Activated B cell treated with CpG ODN at 0.5 μM for 24 hours (primary cell): ENCODE data around the gene NIPBL. TPM values are rescaled to one million over a fixed set of nuclear protein-coding genes. Genes with fewer than 3 reads are reported as not detected.

Experiments
- ATAC-seq: fragments of 200-7000 bp; cut with Tn5 transposase; one replicate; pipeline ENCODE4 v1.10.0; 2021; ENCODE audit warnings: low read depth, mild to moderate bottlenecking, moderate library complexity
- CTCF ChIA-PET: fragments of 350-600 bp; sonication (Branson Sonifier 250); formaldehyde crosslinking; loops from one replicate; lab custom pipeline; 2021; ENCODE audit warnings: antibody characterized with exemption; lab: Charles Lee
- POLR2A ChIA-PET: fragments of 350-600 bp; sonication (Branson Sonifier 250); formaldehyde crosslinking; loops from one replicate; lab custom pipeline; 2021; ENCODE audit warnings: antibody characterized with exemption; lab: Charles Lee
- DNase-seq: peaks from one replicate; pipeline ENCODE4 v3.0.0; 2022
- H3K27ac Mint-ChIP-seq: one replicate; pipeline ENCODE4 v1.8.0; 2020; ENCODE audit warnings: mixed read lengths
- H3K27me3 Mint-ChIP-seq: one replicate; pipeline ENCODE4 v1.8.0; 2021; ENCODE audit warnings: mixed read lengths
- H3K36me3 Mint-ChIP-seq: one replicate; pipeline ENCODE4 v1.8.0; 2021; ENCODE audit warnings: low read depth, mixed read lengths
- H3K4me1 Mint-ChIP-seq: one replicate; pipeline ENCODE4 v1.8.0; 2021; ENCODE audit warnings: mixed read lengths
- H3K4me3 Mint-ChIP-seq: one replicate; pipeline ENCODE4 v1.8.0; 2020; ENCODE audit warnings: mild to moderate bottlenecking, mixed read lengths
- H3K9me3 Mint-ChIP-seq: one replicate; pipeline ENCODE4 v1.8.0; 2020; ENCODE audit warnings: mixed read lengths
- CTCF ChIP-seq: fragments of 200-600 bp; IDR thresholded peaks from one replicate; pipeline ENCODE4 v1.8.0; 2022; ENCODE audit warnings: antibody characterized with exemption, mild to moderate bottlenecking
- intact Hi-C: fragments of 100-400 bp; cut with micrococcal nuclease; formaldehyde crosslinking; loops from one replicate; pipeline ENCODE4 v1.15.1; 2024
- total RNA-seq: library from RNA; stranded (reverse); gene quantifications from 2 replicates; pipeline ENCODE4 v1.2.3, GENCODE V29; 2022

Gene NIPBL
- total RNA-seq, 1 donor from 2014 or later: 82.5 TPM

GRCh38 chr5:36969700-36970395, 93.3 kb downstream of the NIPBL start:
- Mint-ChIP-seq H3K9me3 (peaks cover under 1% of the 10 kb centered on the region), H3K36me3 (peaks cover 65% of the 10 kb centered on the region), H3K4me3 (no peak overlapping the region), H3K4me1 (no peaks in the 10 kb centered on the region), H3K27me3 (no peaks in the 10 kb centered on the region), H3K27ac (no peak overlapping the region)
- TF ChIP-seq CTCF: no peak
- intact Hi-C loops: no loop called here
- no peak for ATAC-seq
- ChIA-PET CTCF (no interaction called here), POLR2A (interaction anchor here (0.5 kb wide), 1 partner anchor 71 kb away, joined by 4 read pairs; no protein-coding TSS in a partner anchor)
- DNase-seq: no peak

GRCh38 chr5:36978196-36978595, 101.6 kb downstream of the NIPBL start:
- no peak overlapping the region for H3K27ac Mint-ChIP-seq
- no peak for ATAC-seq

GRCh38 chr5:36982146-36982545, 105.6 kb downstream of the NIPBL start:
- Mint-ChIP-seq H3K27me3 (no peaks in the 10 kb centered on the region), H3K4me1 (peaks cover 12% of the 10 kb centered on the region), H3K4me3 (no peak overlapping the region), H3K27ac (no peak overlapping the region), H3K9me3 (peaks cover 10% of the 10 kb centered on the region), H3K36me3 (peaks cover 51% of the 10 kb centered on the region)
- ChIA-PET POLR2A (no interaction called here), CTCF (no interaction called here)
- no peak for TF ChIP-seq CTCF
- intact Hi-C loops: loop anchor here (5.0 kb wide), 1 partner anchor 35 kb away; no protein-coding TSS in a partner anchor
- DNase-seq (no peak), ATAC-seq (no peak)

More at GRCh38 chr5:36978196-36978595, 101.6 kb downstream of the NIPBL start:
- ChIA-PET CTCF (no interaction called here), POLR2A (no interaction called here)
- intact Hi-C loops: no loop called here
- DNase-seq: no peak
- TF ChIP-seq CTCF: no peak
- Mint-ChIP-seq H3K4me1 (peaks cover 12% of the 10 kb centered on the region), H3K9me3 (peaks cover 10% of the 10 kb centered on the region), H3K27me3 (no peaks in the 10 kb centered on the region), H3K36me3 (peaks cover 56% of the 10 kb centered on the region), H3K4me3 (no peak overlapping the region)

GRCh38 chr5:36985387-36985786, 108.8 kb downstream of the NIPBL start:
- peaks cover 29% of the 10 kb centered on the region for H3K36me3 Mint-ChIP-seq
- ATAC-seq (no peak), DNase-seq (no peak)
- peaks cover 2% of the 10 kb centered on the region for H3K4me1 Mint-ChIP-seq
- ChIA-PET CTCF (no interaction called here), POLR2A (no interaction called here)
- no peak overlapping the region for H3K4me3 Mint-ChIP-seq
- no peak overlapping the region for H3K27ac Mint-ChIP-seq
- TF ChIP-seq CTCF: no peak
- intact Hi-C loops: no loop called here
- no peaks in the 10 kb centered on the region for H3K27me3 Mint-ChIP-seq
- no peaks in the 10 kb centered on the region for H3K9me3 Mint-ChIP-seq

GRCh38 chr5:36988396-36988795, 111.8 kb downstream of the NIPBL start:
- Mint-ChIP-seq H3K27me3 (no peaks in the 10 kb centered on the region), H3K4me3 (no peak overlapping the region), H3K36me3 (peaks cover 33% of the 10 kb centered on the region), H3K9me3 (no peaks in the 10 kb centered on the region), H3K4me1 (no peaks in the 10 kb centered on the region), H3K27ac (no peak overlapping the region)
- ChIA-PET CTCF (no interaction called here), POLR2A (no interaction called here)
- DNase-seq: no peak
- ATAC-seq: no peak
- intact Hi-C loops: no loop called here
- TF ChIP-seq CTCF: no peak
